ENCODE data around the gene USH1C. TPM values are rescaled to one million over a fixed set of nuclear protein-coding genes. Genes with fewer than 3 reads are reported as not detected.

The USH1C gene
- total and polyA plus RNA-seq, 4 donors: 0.10 to 0.55 (median 0.13) TPM

- no peak for TF ChIP-seq CTCF (IDR thresholded peaks at IDR 0.05; ENCODE audit: control extremely low read depth, extremely low read depth)
- ATAC-seq (ENCODE audit: insufficient read depth, low FRiP score): no peak
- DNase-seq: no peak
- Histone ChIP-seq H3K36me3 (ENCODE audit: control insufficient read depth in 4 of 4, insufficient read depth in 4 of 4, low read length in 4 of 4) (no peaks in the 10 kb centered on the region), H3K27ac (ENCODE audit: low read depth in 1 of 2, low read length in 1 of 2) (no peak overlapping the region), H3K9ac (ENCODE audit: insufficient read depth in 1 of 2, low read length in 2 of 2) (no peak overlapping the region), H3K9me3 (ENCODE audit: control insufficient read depth in 4 of 4, insufficient read depth in 3 of 4, low read length in 3 of 4) (no peaks in the 10 kb centered on the region), H3K4me3 (no peak overlapping the region), H3K4me1 (ENCODE audit: control insufficient read depth in 5 of 5, insufficient read depth in 5 of 5, low read length in 5 of 5) (no peaks in the 10 kb centered on the region), H3K27me3 (ENCODE audit: control insufficient read depth in 3 of 3, insufficient read depth in 3 of 3, low read length in 2 of 3) (no peaks in the 10 kb centered on the region)
- 62 to 73% methylated on average over 6 of the region's 6 CpGs for WGBS, 2 donors
Measured at GRCh38 chr11:17494019-17494418, 50.2 kb downstream of the USH1C start.

- H3K36me3 ChIP-seq (ENCODE audit: control insufficient read depth in 4 of 4, insufficient read depth in 4 of 4, low read length in 4 of 4): no peaks in the 10 kb centered on the region
- DNase-seq (no peak), ATAC-seq (ENCODE audit: insufficient read depth, low FRiP score) (no peak)
- TF ChIP-seq CTCF (IDR thresholded peaks at IDR 0.05; ENCODE audit: control extremely low read depth, extremely low read depth): no peak
- no peaks in the 10 kb centered on the region for H3K9me3 ChIP-seq (ENCODE audit: control insufficient read depth in 4 of 4, insufficient read depth in 3 of 4, low read length in 3 of 4)
- no peaks in the 10 kb centered on the region for H3K27me3 ChIP-seq (ENCODE audit: control insufficient read depth in 3 of 3, insufficient read depth in 3 of 3, low read length in 2 of 3)
- no peak overlapping the region for H3K4me3 ChIP-seq
- H3K9ac ChIP-seq (ENCODE audit: insufficient read depth in 1 of 2, low read length in 2 of 2): no peak overlapping the region
- H3K27ac ChIP-seq (ENCODE audit: low read depth in 1 of 2, low read length in 1 of 2): no peak overlapping the region
- WGBS, 2 donors: 89% methylated on average over 4 of the region's 4 CpGs
- no peaks in the 10 kb centered on the region for H3K4me1 ChIP-seq (ENCODE audit: control insufficient read depth in 5 of 5, insufficient read depth in 5 of 5, low read length in 5 of 5)
Measured at GRCh38 chr11:17490938-17491337, 53.3 kb downstream of the USH1C start.

- H3K9me3 ChIP-seq (ENCODE audit: control insufficient read depth in 4 of 4, insufficient read depth in 3 of 4, low read length in 3 of 4): no peaks in the 10 kb centered on the region
- no peak overlapping the region for H3K4me3 ChIP-seq
- no peak for TF ChIP-seq CTCF (IDR thresholded peaks at IDR 0.05; ENCODE audit: control extremely low read depth, extremely low read depth)
- DNase-seq: no peak
- H3K27me3 ChIP-seq (ENCODE audit: control insufficient read depth in 3 of 3, insufficient read depth in 3 of 3, low read length in 2 of 3): no peaks in the 10 kb centered on the region
- no peak for ATAC-seq (ENCODE audit: insufficient read depth, low FRiP score)
- H3K4me1 ChIP-seq (ENCODE audit: control insufficient read depth in 5 of 5, insufficient read depth in 5 of 5, low read length in 5 of 5): no peaks in the 10 kb centered on the region
- no peak overlapping the region for H3K27ac ChIP-seq (ENCODE audit: low read depth in 1 of 2, low read length in 1 of 2)
- WGBS, 2 donors: 83 to 89% methylated on average over 6 of the region's 6 CpGs
- no peaks in the 10 kb centered on the region for H3K36me3 ChIP-seq (ENCODE audit: control insufficient read depth in 4 of 4, insufficient read depth in 4 of 4, low read length in 4 of 4)
- no peak overlapping the region for H3K9ac ChIP-seq (ENCODE audit: insufficient read depth in 1 of 2, low read length in 2 of 2)
Measured at GRCh38 chr11:17490232-17490631, 54.0 kb downstream of the USH1C start.

- no peak for DNase-seq
- WGBS, 2 donors: 81 to 93% methylated on average over 5 of the region's 5 CpGs
- no peak for TF ChIP-seq CTCF (IDR thresholded peaks at IDR 0.05; ENCODE audit: control extremely low read depth, extremely low read depth)
- Histone ChIP-seq H3K4me1 (ENCODE audit: control insufficient read depth in 5 of 5, insufficient read depth in 5 of 5, low read length in 5 of 5) (no peaks in the 10 kb centered on the region), H3K4me3 (no peak overlapping the region), H3K27ac (ENCODE audit: low read depth in 1 of 2, low read length in 1 of 2) (no peak overlapping the region), H3K9me3 (ENCODE audit: control insufficient read depth in 4 of 4, insufficient read depth in 3 of 4, low read length in 3 of 4) (no peaks in the 10 kb centered on the region), H3K36me3 (ENCODE audit: control insufficient read depth in 4 of 4, insufficient read depth in 4 of 4, low read length in 4 of 4) (no peaks in the 10 kb centered on the region), H3K27me3 (ENCODE audit: control insufficient read depth in 3 of 3, insufficient read depth in 3 of 3, low read length in 2 of 3) (no peaks in the 10 kb centered on the region), H3K9ac (ENCODE audit: insufficient read depth in 1 of 2, low read length in 2 of 2) (no peak overlapping the region)
- no peak for ATAC-seq (ENCODE audit: insufficient read depth, low FRiP score)
Measured at GRCh38 chr11:17489751-17490150, 54.5 kb downstream of the USH1C start.

Data from lung (tissue), 12 donors.